ENCODE results near the gene GHITM.

DNA sequence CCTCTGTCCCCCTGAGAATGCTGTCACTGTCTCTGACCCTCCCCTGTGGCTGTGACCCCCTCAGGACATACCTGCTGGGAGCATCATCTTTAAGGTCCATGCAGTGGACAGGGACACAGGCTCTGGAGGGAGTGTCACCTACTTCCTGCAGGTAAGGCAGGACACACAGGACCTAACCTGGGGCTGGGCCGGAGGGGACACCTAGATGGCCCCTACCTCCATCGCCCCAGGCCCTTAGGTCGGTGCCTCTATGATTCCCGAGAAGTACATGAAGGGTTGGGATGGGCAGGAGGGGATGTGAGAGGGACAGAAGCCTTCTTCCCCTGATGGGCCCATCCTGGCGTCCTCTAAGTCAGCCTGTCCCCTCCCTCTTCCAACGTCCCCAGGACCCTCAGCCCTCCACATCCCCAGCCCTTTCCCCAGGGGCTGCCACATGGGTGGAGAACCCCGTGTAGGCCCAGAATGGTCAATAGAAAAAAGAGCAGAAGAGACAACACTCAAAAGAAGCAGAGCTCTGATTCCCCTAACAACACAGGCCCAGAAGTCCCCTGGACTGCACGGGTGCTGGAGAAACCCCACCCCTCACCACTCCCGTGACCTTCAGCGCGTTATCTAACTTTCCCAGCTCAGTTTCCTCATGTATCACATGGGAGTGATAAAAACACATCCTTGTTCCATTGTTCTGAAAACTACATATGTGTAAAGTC is 61.4 kb downstream of the GHITM start:
- TF ChIP-seq CTCF (IDR thresholded peaks at IDR 0.05) (no peak), POLR2A (IDR thresholded peaks at IDR 0.05) (no peak)
